Fibroblast of villous mesenchyme (primary cell): ENCODE data around the gene TMEM106C. TPM values are rescaled to one million over a fixed set of nuclear protein-coding genes. Genes with fewer than 3 reads are reported as not detected.
"Not testable (repeated sequence)": the region's sequence is repeated elsewhere in the genome, so short reads cannot be mapped to it uniquely, and the experiment has no call there.

ENCODE experiments used
- DNase-seq: peaks from one replicate; pipeline ENCODE4 v3.0.0-alpha.2; 2010; ENCODE audit warnings: low read depth
- H3K4me3 ChIP-seq: 2 replicates; pipeline ENCODE4 v1.5.1; 2011; ENCODE audit warnings: low read depth, mild to moderate bottlenecking, low read length
- CTCF ChIP-seq: IDR thresholded peaks from 2 replicates; pipeline ENCODE4 v1.5.1; 2012; ENCODE audit warnings: low read depth, mild to moderate bottlenecking, low read length; ENCODE audit not compliant: insufficient read depth
- total RNA-seq: library from RNA; depleted of rRNA; stranded (reverse); fragments of >200 nt; gene quantifications from 2 replicates; pipeline ENCODE4 v1.2.3, GENCODE V29; 2012

TMEM106C gene
- total RNA-seq, 1 donor = 100 TPM

GRCh38 chr12:47949441-47950341 lies 13.7 kb upstream of the TMEM106C start:
- H3K4me3 ChIP-seq = no peak overlapping the region

GRCh38 chr12:47950856-47951468 lies 12.4 kb upstream of the TMEM106C start:
- no peak for DNase-seq
- H3K4me3 ChIP-seq = no peak overlapping the region
- no peak for TF ChIP-seq CTCF

More at GRCh38 chr12:47949441-47950341, 13.7 kb upstream of the TMEM106C start:
- TF ChIP-seq CTCF = peak; percentile 94
- peak; percentile 84 for DNase-seq

GRCh38 chr12:47954058-47954457 lies 9.3 kb upstream of the TMEM106C start:
- TF ChIP-seq CTCF = no peak

GRCh38 chr12:47954467-47955045 lies 8.8 kb upstream of the TMEM106C start:
- H3K4me3 ChIP-seq = no peak overlapping the region
- peak; percentile 67 for DNase-seq
- no peak for TF ChIP-seq CTCF

More at GRCh38 chr12:47954058-47954457, 9.3 kb upstream of the TMEM106C start:
- no peak overlapping the region for H3K4me3 ChIP-seq
- DNase-seq = no peak

GRCh38 chr12:47955059-47955458 lies 8.3 kb upstream of the TMEM106C start:
- DNase-seq = no peak
- no peak for TF ChIP-seq CTCF
- no peak overlapping the region for H3K4me3 ChIP-seq

- DNase-seq, H3K4me3 ChIP-seq: not testable (repeated sequence)
Measured at GRCh38 chr12:47957671-47958070, 5.7 kb upstream of the TMEM106C start.

GRCh38 chr12:47962198-47962597 lies 1.2 kb upstream of the TMEM106C start:
- no peak overlapping the region for H3K4me3 ChIP-seq
- DNase-seq = no peak
- TF ChIP-seq CTCF = no peak
